Raji (cell line): ENCODE results near the gene DEPDC5.

ENCODE experiments used
- POLR2A ChIP-seq: IDR thresholded peaks from 2 replicates; pipeline ENCODE4 v1.6.1; 2011; ENCODE audit warnings: low read depth, low read length, control low read depth; ENCODE audit not compliant: insufficient read depth

DEPDC5 gene

DNA sequence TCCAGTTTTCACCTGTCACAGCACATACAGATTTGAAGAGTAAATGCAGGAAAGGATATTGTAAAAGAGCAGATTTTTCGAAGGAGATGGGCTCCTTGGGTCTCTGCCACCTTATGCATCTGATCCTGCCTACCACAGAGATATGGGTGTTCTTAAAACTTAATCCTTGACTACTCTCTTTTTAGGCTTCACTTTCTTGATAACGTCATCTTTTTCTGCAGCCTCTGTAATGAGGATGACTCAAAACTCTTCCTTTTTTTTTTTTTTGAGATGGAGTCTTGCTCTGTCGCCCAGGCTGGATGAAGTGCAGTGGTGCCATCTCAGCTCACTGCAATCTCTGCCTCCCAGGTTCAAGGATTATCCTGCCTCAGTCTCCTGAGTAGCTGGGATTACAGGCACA, 11.7 kb upstream of the DEPDC5 start:
- TF ChIP-seq POLR2A = no peak

DNA sequence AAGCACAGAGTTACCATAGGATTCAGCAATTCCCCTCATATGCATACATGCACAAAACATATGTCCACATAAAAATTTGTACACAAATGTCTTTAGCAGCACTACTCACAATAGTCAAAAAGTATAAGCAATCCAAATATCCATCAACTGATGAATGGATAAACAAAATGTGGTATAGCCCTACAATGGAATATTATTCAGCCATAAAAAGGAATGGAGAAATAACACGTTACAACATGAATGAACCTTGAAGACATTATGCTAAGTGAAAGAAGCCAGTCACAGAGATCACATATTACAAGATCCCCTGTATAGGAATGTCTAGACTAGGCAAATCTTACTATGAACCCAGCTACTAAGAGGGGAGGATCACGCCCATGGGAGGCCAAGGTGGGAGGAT, 11.1 kb upstream of the DEPDC5 start:
- TF ChIP-seq POLR2A = no peak

DNA sequence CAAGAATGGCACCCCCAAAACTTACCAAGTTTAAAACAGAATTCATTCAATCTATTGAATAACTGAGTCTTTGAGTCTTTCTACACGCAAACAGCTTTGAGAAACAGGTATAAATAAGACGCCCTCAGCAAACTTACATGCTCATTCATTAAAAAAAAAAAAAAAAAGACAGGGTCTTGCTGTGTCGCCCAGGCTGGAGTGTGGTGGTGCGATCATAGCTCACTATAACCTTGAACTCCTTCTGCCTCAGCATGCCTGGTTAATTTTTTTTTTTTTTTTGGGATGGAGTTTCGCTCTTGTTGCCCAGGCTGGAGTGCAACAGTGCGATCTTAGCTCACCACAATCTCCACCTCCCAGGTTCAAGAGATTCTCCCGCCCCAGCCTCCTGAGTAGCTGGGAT, 9.9 kb upstream of the DEPDC5 start:
- no peak for TF ChIP-seq POLR2A

DNA sequence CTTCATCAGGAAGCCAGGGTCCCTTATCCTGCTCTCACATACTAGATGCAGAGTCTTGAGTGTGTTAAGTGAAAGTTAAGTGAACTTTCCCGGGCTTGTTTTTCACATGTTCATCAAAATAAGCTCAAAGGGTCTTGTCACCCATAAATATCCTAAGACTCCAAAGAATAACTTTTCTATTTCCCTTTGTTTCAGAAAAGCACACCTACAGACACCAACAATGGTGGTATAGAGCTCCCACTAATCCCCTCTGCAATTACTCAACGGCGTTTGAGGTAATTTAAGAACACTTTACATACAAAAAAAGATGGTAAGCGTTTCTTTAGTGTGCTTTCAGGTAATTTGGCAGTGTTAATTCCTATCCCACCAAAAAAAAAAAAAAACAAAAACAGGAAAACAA, 6.4 kb upstream of the DEPDC5 start:
- TF ChIP-seq POLR2A = no peak

DNA sequence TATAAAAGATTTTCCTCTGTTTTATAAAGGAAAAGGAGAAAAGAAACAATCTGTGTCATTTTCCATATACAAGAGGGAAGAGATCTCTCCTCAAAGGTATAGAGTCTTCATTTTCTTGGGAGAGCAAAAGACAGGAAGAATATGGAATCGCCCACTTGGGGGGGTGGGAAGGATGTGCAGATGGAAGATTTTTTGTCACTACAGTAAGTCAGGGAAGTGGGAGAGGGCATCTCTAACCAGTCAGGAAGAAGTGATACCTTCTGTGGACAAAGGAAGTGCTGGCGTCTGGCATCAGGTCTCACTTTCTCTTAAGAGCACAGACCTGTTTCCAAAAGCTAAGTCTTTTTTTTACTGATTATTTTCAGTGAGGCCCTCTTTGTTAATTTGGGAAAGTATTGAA, 5.3 kb upstream of the DEPDC5 start:
- no peak for TF ChIP-seq POLR2A

DNA sequence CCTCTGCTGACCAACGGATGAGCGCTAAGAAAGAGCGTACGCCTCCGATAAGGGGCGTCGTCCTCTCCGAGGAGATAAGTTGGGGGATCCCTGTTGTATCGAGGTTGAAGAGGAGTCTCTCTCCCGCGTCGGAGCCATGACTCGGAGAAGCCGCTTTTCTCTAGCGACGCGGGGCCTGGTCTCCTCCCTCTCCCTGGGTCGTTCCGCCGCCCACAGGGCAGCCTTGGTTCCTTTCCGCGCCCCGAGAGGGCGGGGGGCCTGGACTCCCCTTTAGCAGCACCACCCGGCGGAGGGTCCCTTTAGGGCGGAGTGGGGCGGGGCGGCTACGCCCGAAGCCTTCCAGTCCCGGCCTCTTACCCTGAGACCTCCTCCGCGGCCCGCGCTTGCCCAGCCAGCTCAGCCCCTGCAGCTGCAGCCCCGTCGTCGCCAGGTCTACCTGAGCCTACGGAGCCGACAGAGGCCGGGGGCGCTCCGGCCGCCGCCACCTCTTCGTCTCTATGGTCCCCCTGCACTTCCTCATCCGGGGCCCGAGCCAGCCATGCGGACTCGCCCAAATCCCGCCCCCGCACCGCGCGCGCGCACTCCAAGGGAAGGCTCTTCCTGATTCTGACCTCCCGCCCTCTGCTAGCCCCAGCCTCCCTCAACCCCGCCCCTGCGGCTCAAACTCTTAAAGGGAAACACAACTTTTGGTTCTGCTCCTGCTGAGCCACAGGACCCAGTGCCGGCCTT, 4.0 kb upstream of the DEPDC5 start, which contains the start of gene PRR14L:
Gene PRR14L (minus strand): TSS at position 497 of the 729 bp plus-strand sequence. CDS start 11,272 bp downstream, outside the sequence.
- TF ChIP-seq POLR2A = peak; percentile 91

DNA sequence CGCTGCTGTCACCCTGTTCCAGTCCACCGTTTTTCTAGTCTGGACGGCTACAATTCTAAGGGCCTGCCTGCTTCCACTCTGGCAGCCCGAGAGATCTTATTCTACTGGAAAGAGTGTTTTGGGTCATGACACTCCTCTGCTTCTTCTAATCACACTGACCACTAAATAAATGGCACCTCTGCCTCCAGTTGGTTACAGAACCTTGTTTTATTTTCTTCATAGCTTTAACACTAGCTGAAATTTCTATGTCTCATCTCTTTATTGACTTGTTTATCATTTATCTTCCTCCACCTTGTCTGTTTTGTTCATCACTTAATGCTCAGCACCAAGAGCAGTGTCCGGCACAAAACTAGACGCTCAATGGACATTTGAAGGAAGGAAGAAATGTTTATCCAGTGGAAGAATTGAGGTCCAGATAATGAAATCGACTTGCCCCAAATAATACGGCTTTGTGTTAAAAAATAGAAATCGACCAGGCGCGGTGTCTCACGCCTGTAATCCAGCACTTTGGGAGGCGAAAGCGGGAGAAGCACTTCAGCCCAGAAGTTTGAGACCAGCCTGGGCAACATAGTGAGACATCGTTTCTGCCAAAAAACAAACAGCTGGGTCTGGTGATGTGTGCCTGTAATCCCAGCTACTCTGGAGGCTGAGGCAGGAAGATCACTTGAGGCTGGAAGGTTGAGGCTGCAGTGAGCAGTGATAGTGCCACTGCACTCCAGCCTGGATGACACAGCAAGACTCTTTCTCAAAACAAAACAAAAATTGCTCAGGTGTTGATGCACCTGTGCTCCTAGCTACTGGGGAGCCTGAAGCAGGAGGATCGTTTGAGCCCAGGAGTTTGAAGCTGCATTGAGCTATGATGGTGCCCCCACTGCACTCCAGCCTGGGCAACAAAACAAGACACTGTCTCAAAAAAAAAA, 3.2 kb upstream of the DEPDC5 start:
- TF ChIP-seq POLR2A = 0 out of 2 replicates have a peak, but pooled peaks have one; percentile 18

DNA sequence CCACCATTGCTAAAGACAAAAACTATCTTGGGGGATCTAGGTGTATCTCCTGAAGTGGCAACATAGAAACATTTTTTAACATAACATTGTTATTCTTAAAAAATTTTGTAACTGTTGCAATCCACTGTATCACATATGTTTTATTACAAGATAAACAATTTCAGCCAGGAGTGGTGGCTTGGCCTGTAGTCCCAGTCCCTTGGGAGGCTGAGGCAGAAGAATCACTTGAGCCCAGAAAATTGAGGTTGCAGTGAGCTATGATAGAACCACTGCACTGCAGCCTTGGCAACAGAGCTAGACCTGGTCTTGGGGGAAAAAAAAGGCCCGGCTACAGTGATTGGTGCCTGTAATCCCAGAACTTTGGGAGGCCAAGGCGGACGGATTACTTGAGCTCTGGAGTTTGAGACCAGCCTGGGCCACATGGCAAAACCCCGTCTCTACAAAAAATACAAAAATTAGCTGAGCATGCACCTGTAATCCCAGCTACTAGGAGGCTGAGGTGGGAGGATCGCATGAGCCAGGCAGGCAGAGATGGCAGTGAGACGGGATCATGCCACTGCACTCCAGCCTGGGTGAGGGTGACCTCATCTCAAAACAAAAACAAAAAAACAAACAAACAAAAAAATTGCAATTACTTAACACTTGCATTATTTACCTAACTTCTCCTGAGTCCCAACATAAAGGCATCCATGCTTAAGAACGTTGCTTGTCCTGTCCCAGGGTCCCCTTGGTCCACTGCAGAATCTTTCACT, 1.5 kb upstream of the DEPDC5 start:
- no peak for TF ChIP-seq POLR2A

DNA sequence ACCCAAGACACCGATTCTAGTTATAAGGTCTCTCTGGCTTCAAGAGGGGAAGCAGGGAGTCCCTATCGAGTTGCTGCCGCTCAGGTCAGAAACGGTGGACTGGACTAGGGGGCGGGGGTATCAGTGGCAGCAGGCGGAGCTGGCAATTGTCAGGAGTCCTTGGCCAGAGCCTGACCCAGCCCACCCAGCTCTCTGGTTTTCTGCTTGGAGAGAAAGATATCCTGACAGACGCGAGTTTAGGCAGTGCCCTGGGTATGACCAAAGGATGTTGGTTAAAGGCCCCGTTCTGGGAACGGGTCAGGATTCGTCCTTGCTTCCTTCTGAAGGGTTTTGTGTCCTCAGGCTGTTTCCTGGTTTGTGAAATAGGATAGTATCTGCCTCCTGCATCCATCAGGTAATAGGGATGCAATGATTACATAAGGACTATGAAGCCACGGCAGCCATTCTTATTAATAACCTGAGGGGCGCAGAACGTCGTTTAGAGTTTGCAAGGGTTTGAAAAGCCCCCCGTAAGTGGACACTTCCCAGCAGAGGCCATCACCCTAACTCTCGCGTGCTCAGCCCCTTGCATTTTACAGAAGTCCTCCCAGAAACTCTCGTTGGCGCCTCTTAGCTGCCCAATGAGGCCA, 700 bp upstream of the DEPDC5 start:
- TF ChIP-seq POLR2A = no peak

DNA sequence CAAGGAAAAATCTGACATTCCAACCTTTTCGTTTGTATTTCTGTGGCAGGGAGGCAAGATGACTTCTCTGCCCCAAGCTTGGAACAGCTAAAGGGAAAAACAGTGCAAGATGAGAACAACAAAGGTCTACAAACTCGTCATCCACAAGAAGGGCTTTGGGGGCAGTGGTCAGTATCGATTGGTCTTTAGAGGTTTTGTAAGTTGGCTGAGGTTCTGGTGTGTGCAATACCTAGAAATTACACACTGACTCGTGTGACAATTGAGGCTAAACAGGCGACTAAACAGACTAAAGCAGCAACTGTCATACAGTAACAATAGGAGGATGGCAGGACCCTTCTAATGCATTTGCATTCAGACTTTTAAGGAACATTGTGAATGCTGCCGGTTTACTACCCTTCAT, 994 bp downstream of the DEPDC5 start:
- no peak for TF ChIP-seq POLR2A

DNA sequence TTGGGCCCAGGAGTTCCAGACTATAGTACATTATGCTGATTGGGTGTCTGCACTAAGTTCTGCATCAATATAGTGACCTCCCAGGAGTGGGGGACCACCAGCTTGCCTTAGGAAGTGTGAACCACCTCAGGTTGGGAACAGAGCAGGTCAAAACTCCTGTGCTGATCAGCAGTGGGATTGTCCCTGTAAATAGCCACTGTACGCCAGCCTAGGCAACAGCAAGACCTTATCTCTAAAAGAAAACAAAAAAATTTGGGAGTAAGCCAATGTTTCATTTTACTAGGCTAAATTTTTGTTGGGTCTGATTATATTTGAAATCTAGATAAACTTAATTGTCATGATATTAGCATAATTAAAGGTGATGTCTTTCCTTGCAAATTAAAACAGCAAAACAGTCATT, 3.4 kb downstream of the DEPDC5 start:
- TF ChIP-seq POLR2A = no peak

DNA sequence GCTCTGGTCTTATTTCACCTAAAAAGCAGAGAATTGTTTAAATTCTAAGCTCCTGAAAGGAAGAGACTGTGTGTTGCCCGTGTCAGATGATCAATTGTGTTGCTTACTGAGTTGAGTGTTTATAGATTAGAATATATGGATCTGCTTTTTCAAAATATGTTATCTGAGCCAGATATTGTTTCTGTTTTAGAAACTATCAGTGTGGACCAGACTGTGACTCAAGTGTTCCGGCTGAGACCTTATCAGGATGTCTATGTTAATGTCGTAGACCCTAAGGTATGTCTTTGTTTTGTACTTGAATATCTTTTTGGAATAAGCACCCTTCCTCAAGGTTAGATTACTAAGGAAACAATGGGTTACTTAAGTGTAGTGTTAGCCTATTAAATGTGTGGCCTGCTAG, 11.0 kb downstream of the DEPDC5 start:
- no peak for TF ChIP-seq POLR2A

DNA sequence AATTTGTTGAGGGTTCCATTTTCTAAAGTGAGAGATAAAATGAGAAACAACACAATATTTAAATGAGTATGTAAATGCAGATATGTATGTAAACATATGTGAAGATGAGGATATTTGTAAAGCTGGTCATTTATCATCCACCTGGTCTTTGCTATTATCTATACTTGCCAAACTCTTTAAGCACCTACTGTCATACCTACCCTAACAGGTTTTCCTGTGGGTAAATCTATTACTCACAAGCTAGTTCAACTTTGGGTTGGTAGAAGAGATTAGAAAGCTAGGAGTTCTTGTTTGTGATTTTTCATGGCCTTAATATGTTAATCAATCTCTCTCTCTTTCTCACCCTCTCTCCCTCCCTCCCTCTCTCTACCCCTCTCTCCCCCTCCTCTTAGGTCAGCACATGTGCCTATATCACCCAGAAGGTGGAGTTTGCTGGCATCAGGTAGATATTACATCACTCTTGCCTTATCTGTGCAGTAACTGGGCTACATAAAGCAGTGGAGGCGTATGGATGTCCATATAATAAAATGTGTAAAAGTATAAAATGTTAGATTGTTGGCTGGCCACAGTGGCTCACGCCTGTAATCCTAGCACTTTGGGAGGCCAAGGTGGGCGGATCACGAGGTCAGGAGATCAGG, 14.7 kb downstream of the DEPDC5 start:
- TF ChIP-seq POLR2A = no peak

DNA sequence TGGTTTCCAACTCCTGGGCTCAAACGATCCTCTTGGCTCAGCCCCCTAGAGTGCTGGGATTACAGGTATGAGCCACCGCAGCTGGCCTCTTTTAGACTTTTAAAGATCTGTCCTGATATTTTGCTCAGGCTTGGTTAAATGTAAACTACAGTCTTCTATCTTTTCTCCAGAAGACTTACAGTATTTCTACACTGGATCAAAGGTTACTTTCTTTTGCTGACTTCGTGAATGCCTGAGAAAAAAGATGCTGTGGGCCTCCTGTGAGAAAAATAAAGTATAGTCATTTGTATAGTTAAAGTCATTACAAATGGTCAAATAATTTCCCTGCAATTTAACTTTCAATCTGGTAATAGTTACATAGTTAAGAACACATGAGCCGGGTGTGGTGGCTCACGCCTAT, 19.6 kb downstream of the DEPDC5 start:
- TF ChIP-seq POLR2A = no peak
